ENCODE data around the gene EXOC4.

EXOC4 gene

GRCh38 chr7:133815611-133816210 lies 562.8 kb downstream of the EXOC4 start:
- DNase-seq: no peak

GRCh38 chr7:133819695-133820094 lies 566.8 kb downstream of the EXOC4 start:
- no peak for DNase-seq

GRCh38 chr7:133820584-133820983 lies 567.7 kb downstream of the EXOC4 start:
- DNase-seq: no peak

GRCh38 chr7:133821171-133821570 lies 568.3 kb downstream of the EXOC4 start:
- DNase-seq: no peak

- no peak for DNase-seq
Measured at GRCh38 chr7:133822001-133822641, 569.2 kb downstream of the EXOC4 start.

- no peak for DNase-seq
Measured at GRCh38 chr7:133822868-133823552, 570.1 kb downstream of the EXOC4 start.

GRCh38 chr7:133824132-133824531 lies 571.3 kb downstream of the EXOC4 start:
- no peak for DNase-seq

GRCh38 chr7:133827707-133828623 lies 575.1 kb downstream of the EXOC4 start:
- no peak for DNase-seq

- DNase-seq: no peak
Measured at GRCh38 chr7:133828906-133829305, 576.0 kb downstream of the EXOC4 start.

- no peak for DNase-seq
Measured at GRCh38 chr7:133829336-133829897, 576.5 kb downstream of the EXOC4 start.

- DNase-seq: no peak
Measured at GRCh38 chr7:133830081-133830480, 577.2 kb downstream of the EXOC4 start.

- no peak for DNase-seq
Measured at GRCh38 chr7:133836666-133837065, 583.8 kb downstream of the EXOC4 start.

- DNase-seq: no peak
Measured at GRCh38 chr7:133837224-133837623, 584.3 kb downstream of the EXOC4 start.

- DNase-seq: no peak
Measured at GRCh38 chr7:133839121-133839520, 586.2 kb downstream of the EXOC4 start.

- no peak for DNase-seq
Measured at GRCh38 chr7:133843341-133843740, 590.5 kb downstream of the EXOC4 start.

GRCh38 chr7:133845005-133845404 lies 592.1 kb downstream of the EXOC4 start:
- DNase-seq: no peak

- no peak for DNase-seq
Measured at GRCh38 chr7:133846203-133846945, 593.5 kb downstream of the EXOC4 start.

- no peak for DNase-seq
Measured at GRCh38 chr7:133850497-133851280, 597.8 kb downstream of the EXOC4 start.

GRCh38 chr7:133851411-133851810 lies 598.5 kb downstream of the EXOC4 start:
- DNase-seq: no peak

- DNase-seq: no peak
Measured at GRCh38 chr7:133853706-133854276, 600.9 kb downstream of the EXOC4 start.

- no peak for DNase-seq
Measured at GRCh38 chr7:133854739-133855138, 601.9 kb downstream of the EXOC4 start.
